Osteocyte (in vitro differentiated cells): ENCODE data around the gene KCNK15. TPM values are rescaled to one million over a fixed set of nuclear protein-coding genes. Genes with fewer than 3 reads are reported as not detected.

Experiments used
- DNase-seq: peaks from one replicate; pipeline ENCODE4 v3.0.0; 2021; ENCODE audit warnings: mixed read lengths; ENCODE audit not compliant: unreplicated experiment; ENCODE audit errors: extremely low spot score
- H3K27ac Mint-ChIP-seq: one replicate; pipeline ENCODE4 v1.8.0; 2021; ENCODE audit warnings: mild to moderate bottlenecking, mixed read lengths; ENCODE audit not compliant: unreplicated experiment
- H3K27me3 Mint-ChIP-seq: one replicate; pipeline ENCODE4 v1.8.0; 2021; ENCODE audit warnings: mixed read lengths; ENCODE audit not compliant: unreplicated experiment
- H3K36me3 Mint-ChIP-seq: one replicate; pipeline ENCODE4 v1.8.0; 2021; ENCODE audit warnings: mixed read lengths; ENCODE audit not compliant: unreplicated experiment
- H3K4me1 Mint-ChIP-seq: one replicate; pipeline ENCODE4 v1.8.0; 2021; ENCODE audit warnings: mixed read lengths; ENCODE audit not compliant: unreplicated experiment
- H3K4me3 Mint-ChIP-seq: one replicate; pipeline ENCODE4 v1.8.0; 2021; ENCODE audit warnings: mild to moderate bottlenecking, moderate library complexity, mixed read lengths; ENCODE audit not compliant: unreplicated experiment
- H3K9me3 Mint-ChIP-seq: one replicate; pipeline ENCODE4 v1.8.0; 2021; ENCODE audit warnings: mixed read lengths; ENCODE audit not compliant: unreplicated experiment
- total RNA-seq: library from RNA; stranded (reverse); gene quantifications from 2 replicates; pipeline ENCODE4 v1.2.1, GENCODE V29; 2021
- TF ChIP-seq, protein P1 (sequence below): fragments of 200-600 bp; sonication (generic); IDR thresholded peaks from 2 replicates; pipeline ENCODE4 v1.5.0; 2021; ENCODE audit warnings: antibody characterized with exemption, mild to moderate bottlenecking, moderate library complexity

KCNK15 gene
- total RNA-seq, 1 donor from 2014 or later, result 21.5 TPM

DNA sequence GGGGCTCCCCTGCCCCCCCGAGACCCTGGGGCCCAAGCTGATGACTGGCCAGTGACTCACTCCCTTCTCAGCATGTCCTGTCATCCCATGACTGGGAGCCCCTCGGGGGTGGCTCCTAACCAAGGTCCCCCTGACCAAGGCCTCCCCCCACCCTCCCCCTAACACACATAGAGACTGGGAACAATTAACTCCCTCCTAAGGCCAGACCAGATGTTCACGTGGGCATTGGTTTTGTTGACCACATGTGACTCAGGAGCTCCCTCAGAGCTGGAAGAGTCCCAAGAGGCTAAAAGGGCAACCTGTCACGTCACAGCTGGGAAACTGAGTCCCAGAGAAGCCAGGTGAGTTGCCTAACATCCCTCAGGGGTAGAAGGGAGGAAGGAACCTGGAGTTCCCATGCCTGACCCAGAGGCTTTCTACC lies 41.1 kb upstream of the KCNK15 start:
- Mint-ChIP-seq H3K4me3 (no peak overlapping the region), H3K9me3 (no peaks in the 10 kb centered on the region), H3K4me1 (peaks cover 81% of the 10 kb centered on the region), H3K27me3 (no peaks in the 10 kb centered on the region), H3K27ac (peak overlapping the region; percentile 96), H3K36me3 (no peaks in the 10 kb centered on the region)
- no peak for DNase-seq
- TF ChIP-seq, protein P1, sequence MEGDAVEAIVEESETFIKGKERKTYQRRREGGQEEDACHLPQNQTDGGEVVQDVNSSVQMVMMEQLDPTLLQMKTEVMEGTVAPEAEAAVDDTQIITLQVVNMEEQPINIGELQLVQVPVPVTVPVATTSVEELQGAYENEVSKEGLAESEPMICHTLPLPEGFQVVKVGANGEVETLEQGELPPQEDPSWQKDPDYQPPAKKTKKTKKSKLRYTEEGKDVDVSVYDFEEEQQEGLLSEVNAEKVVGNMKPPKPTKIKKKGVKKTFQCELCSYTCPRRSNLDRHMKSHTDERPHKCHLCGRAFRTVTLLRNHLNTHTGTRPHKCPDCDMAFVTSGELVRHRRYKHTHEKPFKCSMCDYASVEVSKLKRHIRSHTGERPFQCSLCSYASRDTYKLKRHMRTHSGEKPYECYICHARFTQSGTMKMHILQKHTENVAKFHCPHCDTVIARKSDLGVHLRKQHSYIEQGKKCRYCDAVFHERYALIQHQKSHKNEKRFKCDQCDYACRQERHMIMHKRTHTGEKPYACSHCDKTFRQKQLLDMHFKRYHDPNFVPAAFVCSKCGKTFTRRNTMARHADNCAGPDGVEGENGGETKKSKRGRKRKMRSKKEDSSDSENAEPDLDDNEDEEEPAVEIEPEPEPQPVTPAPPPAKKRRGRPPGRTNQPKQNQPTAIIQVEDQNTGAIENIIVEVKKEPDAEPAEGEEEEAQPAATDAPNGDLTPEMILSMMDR, result no peak

DNA sequence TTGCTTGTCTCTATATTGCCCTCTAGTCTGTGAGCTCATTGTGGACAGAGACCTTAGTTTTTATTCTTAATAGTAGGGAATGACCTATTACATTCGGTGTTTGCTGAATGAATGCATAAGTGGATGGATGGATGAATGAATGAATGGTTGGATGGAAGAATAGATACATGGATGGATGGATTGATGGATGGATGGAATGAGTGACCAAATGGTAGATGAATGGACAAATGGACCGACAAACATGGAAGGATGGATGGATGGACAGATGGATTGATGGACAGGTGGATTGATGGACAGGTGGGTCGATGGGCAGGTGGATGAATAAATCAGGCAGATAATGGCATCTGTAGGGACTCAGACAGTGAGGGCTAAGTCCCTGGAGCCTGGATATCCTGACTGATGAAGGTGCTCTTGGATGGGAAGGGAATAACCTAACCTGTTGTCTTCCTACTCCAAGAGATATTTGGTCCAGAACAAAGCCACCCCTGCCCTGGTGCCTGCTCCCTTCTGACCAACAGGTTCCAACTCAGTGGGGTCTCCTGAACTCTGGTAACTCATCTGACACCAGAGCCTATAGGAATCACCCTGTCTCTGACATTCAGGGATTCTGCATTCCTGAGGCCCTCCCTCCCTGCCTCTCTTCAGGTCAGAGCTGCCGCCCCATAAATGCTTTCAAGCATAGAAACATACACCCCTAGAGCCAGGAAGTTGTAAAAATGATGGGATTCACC lies 40.1 kb upstream of the KCNK15 start:
- H3K4me1 Mint-ChIP-seq, result peaks cover 75% of the 10 kb centered on the region
- no peaks in the 10 kb centered on the region for H3K36me3 Mint-ChIP-seq
- no peak for DNase-seq
- TF ChIP-seq, protein P1, result no peak
- no peak overlapping the region for H3K4me3 Mint-ChIP-seq
- no peaks in the 10 kb centered on the region for H3K27me3 Mint-ChIP-seq
- H3K27ac Mint-ChIP-seq, result peak overlapping the region; percentile 96
- H3K9me3 Mint-ChIP-seq, result no peaks in the 10 kb centered on the region

DNA sequence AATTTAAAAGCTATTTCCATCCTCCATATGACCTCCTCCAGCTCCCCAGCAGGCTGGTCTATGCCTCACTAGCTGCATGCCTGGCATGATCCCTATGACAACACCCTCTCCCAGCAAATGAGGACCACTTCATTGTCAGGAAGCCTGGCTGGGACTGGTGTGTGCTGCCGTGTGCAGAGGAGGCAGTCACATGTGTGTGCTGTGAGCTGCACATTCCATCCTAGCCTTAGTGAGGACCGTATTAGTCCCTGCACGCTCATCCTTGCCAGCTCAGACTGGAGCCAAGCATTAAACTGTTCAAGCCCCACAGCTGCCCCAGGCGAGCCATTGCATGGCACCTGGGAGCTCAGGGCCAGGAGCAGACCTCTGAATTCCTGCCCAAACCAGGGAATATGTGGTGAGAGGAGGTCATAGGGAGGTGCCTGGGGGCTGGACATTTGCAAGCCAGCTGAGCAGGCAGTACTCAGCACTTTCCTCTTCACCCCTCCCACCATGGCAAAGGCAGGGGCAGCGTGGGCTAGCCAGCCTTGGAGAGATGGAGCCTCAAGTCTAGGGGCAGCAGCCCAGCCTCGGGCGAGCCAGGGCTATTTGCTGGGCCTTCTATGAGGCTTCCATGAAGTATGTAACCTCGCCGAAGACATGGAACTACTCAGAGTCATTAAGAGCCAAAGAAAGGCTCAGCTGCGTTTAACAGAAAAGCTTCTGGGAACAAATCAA lies 39.2 kb upstream of the KCNK15 start:
- H3K4me1 Mint-ChIP-seq, result peaks cover 67% of the 10 kb centered on the region
- H3K4me3 Mint-ChIP-seq, result no peak overlapping the region
- H3K27ac Mint-ChIP-seq, result peak overlapping the region; percentile 96
- no peaks in the 10 kb centered on the region for H3K9me3 Mint-ChIP-seq
- peak; percentile 91 for DNase-seq
- H3K36me3 Mint-ChIP-seq, result no peaks in the 10 kb centered on the region
- no peaks in the 10 kb centered on the region for H3K27me3 Mint-ChIP-seq
- TF ChIP-seq, protein P1, result no peak

DNA sequence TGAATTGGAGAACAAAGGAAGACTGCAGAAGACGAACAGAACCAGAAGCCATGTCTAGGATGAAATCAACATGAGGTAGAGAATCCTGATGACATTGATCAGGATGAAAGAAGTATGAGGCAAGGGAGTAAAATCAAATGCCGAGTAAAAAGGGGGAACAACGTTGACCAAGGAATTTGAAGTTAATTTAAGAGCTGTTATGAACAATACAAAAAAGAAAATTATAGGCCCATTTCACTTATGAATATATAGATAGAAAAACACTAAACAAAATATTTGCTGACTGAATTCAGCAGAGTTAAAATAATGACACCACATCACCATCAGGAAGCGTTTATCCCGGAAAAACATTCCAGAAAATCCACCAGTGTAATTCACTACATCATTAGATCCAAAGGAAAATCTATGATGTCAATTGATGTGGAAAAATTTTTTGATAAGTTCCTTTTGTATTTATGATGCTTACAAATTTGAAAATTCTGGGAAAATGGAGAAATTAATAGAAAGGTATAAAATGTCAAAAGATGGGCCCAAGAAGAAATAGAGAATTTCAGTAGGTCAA lies 38.6 kb upstream of the KCNK15 start:
- Mint-ChIP-seq H3K9me3 (no peaks in the 10 kb centered on the region), H3K4me1 (peaks cover 68% of the 10 kb centered on the region), H3K36me3 (no peaks in the 10 kb centered on the region), H3K27ac (peak overlapping the region; percentile 96), H3K4me3 (no peak overlapping the region), H3K27me3 (no peaks in the 10 kb centered on the region)
- TF ChIP-seq, protein P1, result no peak
- DNase-seq, result no peak

DNA sequence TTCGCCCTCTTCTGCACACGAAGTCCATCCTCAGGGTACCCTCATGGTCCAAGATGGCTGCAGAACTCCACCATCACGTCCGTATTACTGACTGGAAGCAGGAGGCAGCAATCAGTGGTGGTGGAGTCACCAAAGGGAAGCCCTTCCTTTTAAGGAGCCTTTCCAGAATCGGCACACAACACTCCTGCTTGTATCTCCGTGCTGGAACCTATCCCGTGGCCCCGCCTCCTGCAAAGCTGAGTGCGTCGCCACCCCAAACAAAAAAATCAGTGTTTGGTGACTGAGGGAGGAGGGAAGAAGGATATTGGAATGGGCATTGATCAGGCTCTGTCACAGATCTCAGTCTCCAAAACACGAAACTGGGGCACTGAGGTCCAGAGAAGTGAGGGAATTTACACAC lies 36.3 kb upstream of the KCNK15 start:
- Mint-ChIP-seq H3K4me1 (peaks cover 68% of the 10 kb centered on the region), H3K9me3 (no peaks in the 10 kb centered on the region), H3K4me3 (no peak overlapping the region), H3K27me3 (no peaks in the 10 kb centered on the region), H3K36me3 (peaks cover 2% of the 10 kb centered on the region), H3K27ac (no peak overlapping the region)
- no peak for DNase-seq
- TF ChIP-seq, protein P1, result no peak
